Measurements from ENCODE around the gene ARSA.
"Not testable (repeated sequence)": the region's sequence is repeated elsewhere in the genome, so short reads cannot be mapped to it uniquely, and the experiment has no call there.

Gene ARSA

GRCh38 chr22:50625131-50625567, 2.8 kb downstream of the ARSA start:
- no peak for TF ChIP-seq CTCF (conservative IDR thresholded peaks at IDR 0.05; ENCODE audit: control insufficient read depth, insufficient read depth, low read depth, low read length)
- no peak for DNase-seq (ENCODE audit: low read depth)
- H3K4me3 ChIP-seq (ENCODE audit: control insufficient read depth, low read depth, low read length), result no peak overlapping the region

GRCh38 chr22:50624347-50625130, 3.4 kb downstream of the ARSA start:
- DNase-seq (ENCODE audit: low read depth), result no peak
- no peak overlapping the region for H3K4me3 ChIP-seq (ENCODE audit: control insufficient read depth, low read depth, low read length)
- TF ChIP-seq CTCF (conservative IDR thresholded peaks at IDR 0.05; ENCODE audit: control insufficient read depth, insufficient read depth, low read depth, low read length), result no peak

- TF ChIP-seq CTCF (conservative IDR thresholded peaks at IDR 0.05; ENCODE audit: control insufficient read depth, insufficient read depth, low read depth, low read length), result no peak
- DNase-seq (ENCODE audit: low read depth), result no peak
- H3K4me3 ChIP-seq (ENCODE audit: control insufficient read depth, low read depth, low read length), result no peak overlapping the region
These were observed 5.1 kb downstream of the ARSA start for GRCh38 chr22:50622723-50623327.

GRCh38 chr22:50621948-50622722, 5.8 kb downstream of the ARSA start:
- TF ChIP-seq CTCF (conservative IDR thresholded peaks at IDR 0.05; ENCODE audit: control insufficient read depth, insufficient read depth, low read depth, low read length), result peak; percentile 1
- no peak for DNase-seq (ENCODE audit: low read depth)
- H3K4me3 ChIP-seq (ENCODE audit: control insufficient read depth, low read depth, low read length), result no peak overlapping the region

- no peak for TF ChIP-seq CTCF (conservative IDR thresholded peaks at IDR 0.05; ENCODE audit: control insufficient read depth, insufficient read depth, low read depth, low read length)
- no peak for DNase-seq (ENCODE audit: low read depth)
- H3K4me3 ChIP-seq (ENCODE audit: control insufficient read depth, low read depth, low read length), result no peak overlapping the region
These were observed 6.5 kb downstream of the ARSA start for GRCh38 chr22:50621356-50621880.

GRCh38 chr22:50620593-50621355, 7.2 kb downstream of the ARSA start:
- TF ChIP-seq CTCF (conservative IDR thresholded peaks at IDR 0.05; ENCODE audit: control insufficient read depth, insufficient read depth, low read depth, low read length), result no peak
- H3K4me3 ChIP-seq (ENCODE audit: control insufficient read depth, low read depth, low read length), result no peak overlapping the region
- DNase-seq (ENCODE audit: low read depth), result peak; percentile 17

- not testable (repeated sequence) for DNase-seq (ENCODE audit: low read depth); H3K4me3 ChIP-seq (ENCODE audit: control insufficient read depth, low read depth, low read length)
These were observed 13.7 kb downstream of the ARSA start for GRCh38 chr22:50614296-50614695.
